ENCODE results near the gene MPP2. TPM values are rescaled to one million over a fixed set of nuclear protein-coding genes. Genes with fewer than 3 reads are reported as not detected.

MPP2 gene
- polyA plus RNA-seq, 1 of the 3 experiments (the other 2 are of a cell fraction): 8.3 TPM

GRCh38 chr17:43936434-43936833 is 29.1 kb upstream of the MPP2 start:
- Histone ChIP-seq H3K36me3 (replicated peaks in 1 of 2; ENCODE audit: control insufficient read depth in 1 of 2, insufficient read depth in 2 of 2, low read length in 1 of 2) (no peaks in the 10 kb centered on the region), H3K4me2 (no peak overlapping the region), H3K79me2 (ENCODE audit: insufficient read depth) (no peaks in the 10 kb centered on the region), H3F3A (replicated peaks; ENCODE audit: insufficient read depth) (no peaks in the 10 kb centered on the region), H3K9me2 (no peaks in the 10 kb centered on the region), H3K9ac (no peak overlapping the region), H3K4me3 (ENCODE audit: low read depth in 2 of 2, low read length in 1 of 2) (no peak overlapping the region), H3K27me3 (ENCODE audit: insufficient read depth) (no peaks in the 10 kb centered on the region), H4K20me1 (ENCODE audit: insufficient read depth) (no peaks in the 10 kb centered on the region), H2AFZ (ENCODE audit: low read depth) (no peak overlapping the region), H3K4me1 (ENCODE audit: control insufficient read depth in 1 of 2, insufficient read depth in 2 of 2, low read depth in 1 of 2, low read length in 1 of 2) (peaks cover 0 to 7% of the 10 kb centered on the region in 2 experiments; a peak in 1 of 4 replicates), H3K27ac (ENCODE audit: low read depth in 2 of 2, low read length in 1 of 2) (no peak overlapping the region), H3K9me3 (no peaks in the 10 kb centered on the region)
- CTCF ChIA-PET: interaction anchor here (1.1 to 18.2 kb wide), 6 partner anchors 10 to 104 kb away, joined by 3 to 638 read pairs (median 42); partner anchors contain the start of genes MPP2, NAGS and TMEM101
- POLR2A ChIA-PET: interaction anchor here (1.0 kb wide), 1 partner anchor 11 kb away, joined by 3 read pairs; no protein-coding TSS in a partner anchor
- no peak for DNase-seq
- 88% methylated on average over 3 of the region's 3 CpGs for WGBS (ENCODE audit: low lambda C conversion rate)
- TF ChIP-seq RCOR1 (IDR thresholded peaks at IDR 0.05; ENCODE audit: low read length) (no peak), FOSL2 (IDR thresholded peaks at IDR 0.05; ENCODE audit: borderline replicate concordance, low read depth) (no peak), TAF1 (IDR thresholded peaks at IDR 0.05; ENCODE audit: borderline replicate concordance, low read depth, low read length) (no peak), NFIC (IDR thresholded peaks at IDR 0.05; ENCODE audit: borderline replicate concordance) (no peak), CHD2 (IDR thresholded peaks at IDR 0.05; ENCODE audit: low read length, partially characterized antibody) (no peak), SIN3A (IDR thresholded peaks at IDR 0.05; ENCODE audit: borderline replicate concordance, low read depth, low read length) (no peak), MXI1 (IDR thresholded peaks at IDR 0.05; ENCODE audit: low read depth, low read length) (no peak), REST (IDR thresholded peaks at IDR 0.05; ENCODE audit: low read depth, low read length) (no peak), JUND (IDR thresholded peaks at IDR 0.05) (no peak), CTCF (IDR thresholded peaks at IDR 0.05) (no peak), EP300 (IDR thresholded peaks at IDR 0.05; ENCODE audit: borderline replicate concordance in 1 of 2, low read depth in 1 of 2, low read length in 1 of 2) (no peak), NRF1 (IDR thresholded peaks at IDR 0.05; ENCODE audit: low read depth, low read length) (no peak)
- TF ChIP-seq, protein P1, sequence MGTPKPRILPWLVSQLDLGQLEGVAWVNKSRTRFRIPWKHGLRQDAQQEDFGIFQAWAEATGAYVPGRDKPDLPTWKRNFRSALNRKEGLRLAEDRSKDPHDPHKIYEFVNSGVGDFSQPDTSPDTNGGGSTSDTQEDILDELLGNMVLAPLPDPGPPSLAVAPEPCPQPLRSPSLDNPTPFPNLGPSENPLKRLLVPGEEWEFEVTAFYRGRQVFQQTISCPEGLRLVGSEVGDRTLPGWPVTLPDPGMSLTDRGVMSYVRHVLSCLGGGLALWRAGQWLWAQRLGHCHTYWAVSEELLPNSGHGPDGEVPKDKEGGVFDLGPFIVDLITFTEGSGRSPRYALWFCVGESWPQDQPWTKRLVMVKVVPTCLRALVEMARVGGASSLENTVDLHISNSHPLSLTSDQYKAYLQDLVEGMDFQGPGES (IDR thresholded peaks at IDR 0.05; ENCODE audit: low read depth, low read length): no peak
- TF ChIP-seq, protein P2, sequence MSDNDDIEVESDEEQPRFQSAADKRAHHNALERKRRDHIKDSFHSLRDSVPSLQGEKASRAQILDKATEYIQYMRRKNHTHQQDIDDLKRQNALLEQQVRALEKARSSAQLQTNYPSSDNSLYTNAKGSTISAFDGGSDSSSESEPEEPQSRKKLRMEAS (IDR thresholded peaks at IDR 0.05; ENCODE audit: low read depth): no peak

All from SK-N-SH (cell line).